G401 (cell line): ENCODE measurements around the gene B3GALT4. TPM values are rescaled to one million over a fixed set of nuclear protein-coding genes. Genes with fewer than 3 reads are reported as not detected.

Source experiments
- DNase-seq: peaks from one replicate; pipeline ENCODE4 v3.0.0-alpha.2; 2015; ENCODE audit warnings: low spot score
- in situ Hi-C: cut with HindIII; loops from 2 replicates; pipeline ENCODE4 v1.10.0; 2016; ENCODE audit warnings: low sequenced_read_pairs, mixed read lengths
- total RNA-seq: library from RNA; depleted of rRNA; stranded (reverse); fragments of >200 nt; shearing (Covaris generic); gene quantifications from 2 replicates; pipeline ENCODE4 v1.2.3, GENCODE V29; 2014

The B3GALT4 gene
- total RNA-seq, 1 experiment from 2014 or later = 0.61 TPM

DNA sequence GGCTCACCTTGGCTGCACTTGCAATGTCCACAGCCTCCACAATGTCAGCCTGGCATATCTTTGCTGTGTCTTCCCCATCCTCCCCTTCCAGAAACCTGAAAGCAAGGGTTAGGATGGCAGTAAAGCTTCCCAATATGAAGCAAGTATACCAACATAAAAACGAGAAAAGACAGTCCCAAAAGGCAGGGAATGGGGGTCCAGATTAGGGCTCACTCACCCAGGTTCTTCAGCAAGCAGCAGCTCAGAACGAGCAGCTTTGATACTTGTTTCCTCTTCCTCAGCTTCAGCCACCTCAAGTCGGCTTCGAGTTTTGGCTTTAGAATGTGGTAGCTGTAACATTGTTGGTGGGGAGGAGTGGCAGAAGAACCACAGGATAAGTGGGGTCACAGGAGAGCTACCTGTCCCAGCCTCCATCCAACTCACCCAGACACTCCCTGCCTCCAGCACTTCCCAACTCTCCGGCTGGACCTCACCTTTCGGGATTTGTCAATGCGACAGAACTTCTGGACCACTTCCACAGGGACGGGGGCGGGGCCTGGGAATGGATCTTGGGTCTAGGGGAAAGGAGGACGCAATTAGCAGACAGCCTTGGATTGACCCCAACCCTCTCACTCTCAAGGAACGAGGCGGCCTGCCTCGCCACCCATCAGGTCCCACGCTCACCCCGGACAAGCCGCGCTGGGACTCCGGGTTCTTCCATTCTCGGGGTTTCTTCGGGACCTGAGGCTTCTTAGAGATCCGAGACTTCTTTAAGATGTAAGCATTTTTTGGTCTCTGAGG is 11.4 kb downstream of the B3GALT4 start:
- no peak for DNase-seq
- in situ Hi-C loops = no loop called here

DNA sequence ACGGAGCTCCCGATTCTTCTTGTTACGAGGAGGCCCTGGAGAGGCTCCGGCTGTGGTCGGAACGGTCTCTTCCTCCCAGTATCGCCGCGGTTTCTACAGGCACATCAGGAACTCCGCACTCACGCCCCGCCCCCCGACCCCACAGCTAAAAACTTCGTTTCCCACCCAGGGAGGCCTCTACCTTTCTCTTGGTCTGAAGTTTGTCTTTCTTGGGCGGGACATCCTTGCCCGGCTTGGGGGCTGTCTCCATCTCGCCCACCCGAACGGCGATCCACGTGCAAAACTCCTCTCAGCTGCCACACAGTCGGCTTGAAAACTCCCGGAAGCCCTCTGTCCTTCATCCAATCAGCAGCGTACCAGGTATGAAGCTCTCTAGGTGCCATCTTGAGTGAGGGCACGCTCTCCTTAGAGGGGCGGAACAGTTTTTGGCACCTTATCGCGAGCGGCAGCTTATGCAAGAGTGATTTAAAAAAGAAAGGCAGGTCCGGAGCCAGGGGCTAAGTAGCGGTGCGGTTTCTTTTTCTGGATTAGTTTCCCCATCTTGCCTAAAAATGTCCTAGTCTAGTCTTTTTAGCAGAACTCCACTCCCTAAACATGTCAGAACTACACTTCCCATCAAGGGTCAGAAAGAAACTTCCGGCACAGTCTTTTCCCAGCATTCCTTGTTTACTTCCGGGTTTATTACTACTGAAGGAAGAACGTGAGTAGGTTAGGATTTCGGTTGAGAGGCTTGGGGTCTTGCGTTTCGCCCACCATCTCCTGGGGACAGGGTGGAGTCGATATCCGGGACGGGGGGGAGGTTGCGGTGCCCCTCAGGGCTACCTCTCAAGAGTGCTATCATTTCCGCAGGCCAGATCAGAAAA is 12.2 kb downstream of the B3GALT4 start, which contains the start of the genes PFDN6 and WDR46:
PFDN6 (plus strand) TSS at position 681 of the 863 bp plus-strand sequence. CDS start 256 bp downstream, outside the sequence.
WDR46 (minus strand) TSS at position 319 of the 863 bp plus-strand sequence; CDS start at position 250, 69 bp downstream.
- in situ Hi-C loops = no loop called here
- peak; percentile 98 for DNase-seq

DNA sequence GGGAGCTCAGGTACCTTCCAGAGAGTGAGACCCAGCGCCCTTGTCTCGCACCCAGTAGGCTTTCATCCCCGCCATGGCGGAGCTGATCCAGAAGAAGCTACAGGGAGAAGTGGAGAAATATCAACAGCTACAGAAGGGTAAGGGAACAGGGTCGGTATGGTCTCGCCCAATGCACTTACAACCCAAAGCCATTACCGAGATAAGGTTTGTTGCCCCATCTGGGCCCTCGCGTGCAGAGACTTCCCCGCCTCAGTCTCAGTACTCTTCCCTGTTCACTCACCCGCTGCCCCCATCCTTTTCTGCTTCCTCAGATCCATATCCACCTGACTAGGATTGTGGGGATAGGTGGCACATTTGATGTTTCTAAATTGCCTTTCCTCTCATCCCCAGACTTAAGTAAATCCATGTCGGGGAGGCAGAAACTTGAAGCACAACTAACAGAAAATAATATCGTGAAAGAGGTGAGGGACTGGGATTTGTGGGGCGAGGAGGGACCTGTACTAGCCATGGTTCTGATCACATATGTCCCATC is 12.9 kb downstream of the B3GALT4 start:
- DNase-seq = no peak
- in situ Hi-C loops = no loop called here

DNA sequence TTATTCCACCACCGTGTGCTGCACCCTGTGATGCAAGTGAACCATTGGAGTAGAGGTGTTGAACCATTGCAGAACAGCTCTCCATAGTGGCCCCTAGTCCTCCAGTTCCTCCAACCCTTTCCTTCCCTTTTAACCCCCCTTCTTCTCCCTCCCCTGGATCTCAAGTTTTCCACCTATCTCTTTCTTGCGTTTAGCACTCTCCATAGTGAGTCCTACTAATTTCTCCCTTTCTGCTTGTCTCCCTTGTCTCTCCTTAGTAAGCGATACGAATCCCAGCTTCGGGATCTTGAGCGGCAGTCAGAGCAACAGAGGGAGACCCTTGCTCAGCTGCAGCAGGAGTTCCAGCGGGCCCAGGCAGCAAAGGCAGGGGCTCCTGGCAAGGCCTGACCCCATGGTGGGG is 13.5 kb downstream of the B3GALT4 start:
- in situ Hi-C loops = no loop called here
- DNase-seq = no peak

DNA sequence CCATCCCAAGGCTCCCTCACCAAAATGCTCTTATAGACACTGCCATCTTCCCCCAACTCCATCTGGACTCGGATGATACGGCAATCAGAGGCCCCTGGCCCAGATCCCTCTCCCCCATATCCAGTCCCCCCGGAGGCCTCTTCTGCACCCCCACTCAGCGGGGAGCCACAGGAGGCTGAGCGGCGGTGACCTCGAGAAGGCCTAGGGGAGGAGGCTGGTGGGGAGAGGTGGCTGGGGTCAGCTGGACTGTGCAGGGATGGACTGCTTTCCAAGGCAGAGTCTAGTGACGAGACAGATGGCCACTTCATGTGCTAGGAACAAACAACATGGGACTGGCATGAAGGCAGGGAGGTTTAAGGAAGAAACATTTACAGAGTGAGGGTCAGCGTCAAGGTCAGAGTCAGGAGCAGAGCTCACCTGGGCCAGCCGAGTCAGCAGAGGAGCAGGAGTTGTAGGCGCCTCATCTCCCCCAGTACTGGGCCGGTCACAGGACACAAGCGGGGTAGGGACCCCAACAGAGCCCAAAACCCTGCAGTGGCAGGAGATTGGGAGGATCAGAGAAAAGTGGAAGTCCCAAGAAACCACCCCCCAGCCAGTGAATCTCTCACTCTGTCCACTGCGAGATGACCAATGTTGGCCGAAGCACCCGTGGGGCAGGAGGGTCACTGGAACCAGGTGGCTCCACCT is 16.2 kb downstream of the B3GALT4 start:
- DNase-seq = no peak
- in situ Hi-C loops = no loop called here

DNA sequence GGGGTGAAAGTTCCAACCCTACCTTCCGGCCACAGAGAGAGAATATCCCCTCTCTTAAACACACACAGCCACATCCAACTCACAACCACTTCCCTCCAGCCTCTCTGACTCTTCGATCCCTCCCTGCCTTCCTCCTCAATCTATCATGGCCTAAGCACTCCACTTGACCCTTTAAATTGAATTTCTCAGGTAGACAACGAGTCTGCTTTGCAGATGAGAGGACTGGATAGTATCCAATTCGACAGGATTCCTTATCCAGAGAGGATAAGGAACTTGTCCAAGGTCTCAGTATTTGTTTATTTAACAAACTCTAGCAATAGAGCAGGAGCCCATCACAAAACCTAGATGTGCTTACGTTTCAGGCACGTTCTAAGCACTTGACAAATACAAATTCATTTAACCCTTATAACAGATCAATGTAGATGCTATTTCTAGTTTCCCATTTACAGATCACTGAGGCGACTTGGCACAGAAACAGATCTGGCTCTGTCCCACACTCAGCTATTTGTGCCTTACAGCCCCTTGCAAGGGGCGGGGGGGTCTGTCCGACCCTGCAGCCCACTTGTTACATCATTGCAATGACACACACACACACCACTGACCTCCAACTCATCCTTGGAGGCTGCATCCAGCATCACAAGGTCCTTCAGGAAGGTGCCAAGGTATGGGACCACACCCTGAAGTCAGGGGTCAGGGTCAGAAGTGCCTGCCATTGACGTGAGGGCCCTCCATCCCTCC is 17.3 kb downstream of the B3GALT4 start:
- no peak for DNase-seq
- in situ Hi-C loops = no loop called here

DNA sequence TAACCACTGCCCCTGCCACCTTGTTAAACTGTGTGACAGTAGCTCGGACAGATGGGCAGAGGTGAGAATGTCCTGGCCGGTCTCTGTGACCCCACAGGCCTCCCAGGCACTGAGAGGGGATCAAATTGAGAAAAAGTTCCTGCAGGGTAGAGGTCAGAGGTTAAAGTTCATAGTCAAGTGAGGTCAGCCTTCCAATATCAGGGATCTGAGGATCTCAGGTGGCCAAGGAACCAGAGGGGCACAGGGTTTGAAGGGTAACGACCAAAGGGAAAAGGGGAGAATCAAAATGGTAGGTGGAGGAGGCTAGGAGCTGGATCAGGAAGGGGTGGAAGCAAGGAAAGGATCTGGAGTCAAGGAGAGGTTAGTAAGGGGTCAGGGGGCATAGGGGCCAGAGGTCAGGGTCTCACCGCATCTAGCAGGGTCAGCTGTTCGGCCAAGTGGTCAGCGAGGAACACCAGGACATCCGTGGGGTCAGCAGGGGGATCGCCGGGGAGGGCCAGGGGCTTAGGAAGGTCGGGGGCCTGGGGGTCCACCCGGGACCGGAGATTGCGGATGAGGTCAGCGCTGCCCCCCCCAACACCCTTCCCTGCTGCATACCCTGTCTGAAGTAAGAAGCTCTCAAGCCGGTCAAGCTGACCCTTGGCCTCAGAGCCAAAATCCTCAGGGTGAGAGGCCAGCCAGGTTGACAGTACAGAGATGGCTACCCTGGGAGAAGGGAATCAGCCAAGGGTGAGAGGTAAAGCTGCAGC is 18.9 kb downstream of the B3GALT4 start:
- DNase-seq = no peak
- in situ Hi-C loops = no loop called here

DNA sequence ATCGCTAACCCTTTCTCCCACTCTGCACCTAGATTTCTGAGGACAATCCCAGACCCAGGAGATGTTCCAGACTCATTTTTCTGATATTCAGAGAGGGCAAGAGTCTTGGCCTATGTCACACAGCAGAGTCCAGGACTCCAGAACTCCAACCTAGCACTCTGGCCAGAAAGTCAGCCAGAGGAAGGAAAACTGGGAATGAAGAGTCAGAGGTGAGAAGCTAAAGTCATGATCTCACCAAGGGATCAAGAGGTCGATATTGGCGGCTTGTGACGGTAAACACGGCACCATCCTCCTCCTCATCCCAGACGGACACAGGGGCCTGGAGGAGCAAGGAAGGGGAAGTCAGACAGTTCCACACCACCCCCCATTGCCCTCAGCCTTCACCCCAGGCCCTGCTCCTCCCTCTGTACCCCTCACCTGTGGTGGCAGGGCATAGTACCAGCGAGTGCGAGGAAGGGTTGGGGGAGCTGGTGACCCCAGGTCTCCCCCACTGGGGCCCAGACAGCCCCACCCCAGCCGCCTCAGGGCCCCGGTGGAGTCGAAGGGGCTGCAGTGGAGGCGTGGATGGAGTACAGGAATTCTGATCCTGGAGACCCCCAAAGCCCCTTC is 20.0 kb downstream of the B3GALT4 start:
- in situ Hi-C loops = no loop called here
- DNase-seq = no peak

DNA sequence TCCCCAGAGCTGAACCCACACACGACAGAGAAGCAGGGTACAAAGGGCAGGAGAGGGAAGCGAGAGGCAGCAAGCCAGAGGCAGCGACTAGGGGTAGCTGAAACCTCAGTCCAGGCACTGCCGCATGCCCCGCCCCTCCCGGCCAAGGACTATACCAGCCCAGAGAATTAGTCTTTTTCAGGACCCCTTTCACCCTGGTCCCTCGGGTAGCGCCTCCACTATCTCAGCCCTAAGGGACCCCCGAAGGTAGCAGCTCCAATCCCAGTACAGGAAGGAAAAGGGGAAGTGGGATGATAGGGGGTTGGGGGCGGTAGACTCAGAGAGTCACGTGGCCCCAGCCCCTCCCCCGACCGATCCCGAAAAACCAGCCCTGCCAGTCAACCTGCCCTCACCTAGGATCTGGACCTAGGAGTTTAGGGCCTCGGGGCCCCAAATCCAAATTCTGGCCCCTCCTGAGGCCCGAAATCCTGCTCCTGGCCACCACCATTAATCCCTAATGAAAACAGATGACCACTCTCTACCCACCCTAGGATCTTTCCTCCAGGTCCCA is 20.6 kb downstream of the B3GALT4 start:
- in situ Hi-C loops = no loop called here

DNA sequence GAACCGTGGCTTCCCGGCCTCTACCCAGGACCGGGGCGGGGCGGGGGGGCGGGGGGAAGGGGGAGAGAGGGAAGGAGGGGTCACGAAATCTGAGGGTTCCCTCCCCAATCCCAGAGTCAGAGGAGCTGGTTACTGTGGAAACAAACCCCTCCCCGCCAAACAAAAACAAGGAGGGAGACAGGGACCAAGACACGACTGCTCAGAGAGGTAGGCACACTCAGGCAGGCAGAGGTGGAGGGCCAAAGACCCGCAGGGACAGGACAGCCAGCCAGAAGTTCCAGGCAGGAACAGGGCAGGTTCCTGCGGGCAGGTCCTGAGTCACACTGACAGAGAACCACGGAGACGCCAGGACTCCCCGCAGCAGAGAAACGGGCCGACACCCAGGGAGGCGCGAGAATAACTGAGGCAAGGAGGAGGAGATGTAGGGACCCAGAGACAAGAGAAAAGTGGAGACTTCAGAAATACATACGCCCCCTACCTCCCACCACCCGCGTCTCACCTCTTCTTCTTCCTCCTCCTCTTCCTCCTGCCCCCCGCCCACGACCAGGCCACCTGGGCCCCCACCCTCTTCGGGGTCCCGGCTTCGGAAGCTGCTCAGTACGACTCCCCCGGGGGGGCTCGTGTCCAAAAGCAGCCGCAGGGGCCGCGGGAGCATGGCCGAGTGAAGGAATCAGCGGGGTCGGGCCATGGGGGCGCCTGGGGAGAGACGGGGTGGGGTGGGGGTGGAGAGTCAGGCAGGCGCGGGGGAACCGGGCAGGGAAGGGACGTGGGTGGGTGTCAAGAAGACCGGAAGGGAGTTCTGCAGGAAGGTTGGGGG is 21.2 kb downstream of the B3GALT4 start:
- DNase-seq = peak; percentile 81

More for the DNA sequence above, 20.6 kb downstream of the B3GALT4 start:
- DNase-seq = peak; percentile 19

DNA sequence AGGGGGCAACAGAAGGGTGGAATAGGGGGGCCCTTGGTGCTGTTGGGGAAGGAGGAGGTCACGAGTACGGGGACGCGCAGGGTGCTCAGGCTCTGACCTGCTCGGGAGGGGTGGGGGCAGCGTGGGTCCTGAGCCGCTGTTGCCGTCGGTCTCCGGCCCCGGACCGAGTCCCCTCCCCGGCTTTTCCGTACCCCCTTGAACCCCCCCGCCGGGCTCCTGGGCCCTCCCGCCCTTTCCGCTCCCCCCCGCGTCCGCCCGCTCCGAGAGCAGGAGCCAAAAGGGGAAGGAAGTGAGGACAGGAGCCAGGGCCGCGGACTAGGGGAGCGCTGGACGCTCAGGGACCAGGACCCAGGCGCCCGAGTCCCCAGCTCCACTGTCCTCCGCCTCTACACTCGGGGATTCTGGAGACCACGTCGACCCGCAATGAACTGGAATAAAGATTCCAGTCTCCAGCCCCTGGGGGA is 21.9 kb downstream of the B3GALT4 start, which contains the start of gene RGL2:
RGL2 (minus strand) TSS at position 170 of the 464 bp plus-strand sequence. CDS start 332 bp downstream, outside the sequence.
- peak; percentile 64 for DNase-seq
- in situ Hi-C loops = no loop called here

More for the DNA sequence above, 21.2 kb downstream of the B3GALT4 start:
- in situ Hi-C loops = no loop called here

DNA sequence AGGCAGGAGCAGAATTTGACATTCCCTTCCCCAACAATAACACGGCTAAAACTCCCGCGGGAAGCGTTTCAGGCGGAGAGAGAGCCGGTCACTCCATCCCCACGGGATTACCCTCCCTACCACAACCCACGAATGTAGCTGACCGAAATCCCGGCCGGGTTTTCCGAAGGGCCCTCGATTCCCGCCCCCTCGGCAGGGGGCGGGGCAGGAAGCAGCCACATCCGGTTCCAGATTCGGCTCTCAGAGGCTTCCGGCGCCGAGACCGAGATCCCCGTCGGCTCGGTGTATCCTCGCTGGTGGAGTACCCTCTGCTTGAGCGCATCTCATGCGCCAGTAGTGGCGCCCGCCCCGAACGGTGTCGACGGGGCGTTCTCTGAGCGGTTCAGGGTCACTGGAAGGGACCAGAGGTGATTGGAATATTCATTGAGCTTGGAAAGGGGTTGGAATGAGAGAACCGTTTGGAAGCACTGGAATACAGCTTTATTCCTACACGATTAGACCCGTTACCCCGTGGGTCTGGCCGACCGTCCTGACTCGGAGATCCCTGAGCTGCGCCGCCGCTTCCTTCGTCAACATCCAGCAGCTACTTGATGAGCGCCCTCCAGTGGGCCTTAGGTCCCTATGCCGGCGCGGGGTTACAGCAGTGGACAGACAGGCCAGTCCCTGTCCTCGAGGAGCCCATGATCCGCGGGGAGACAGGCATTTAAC is 22.5 kb downstream of the B3GALT4 start:
- DNase-seq = peak; percentile 92
- in situ Hi-C loops = no loop called here

DNA sequence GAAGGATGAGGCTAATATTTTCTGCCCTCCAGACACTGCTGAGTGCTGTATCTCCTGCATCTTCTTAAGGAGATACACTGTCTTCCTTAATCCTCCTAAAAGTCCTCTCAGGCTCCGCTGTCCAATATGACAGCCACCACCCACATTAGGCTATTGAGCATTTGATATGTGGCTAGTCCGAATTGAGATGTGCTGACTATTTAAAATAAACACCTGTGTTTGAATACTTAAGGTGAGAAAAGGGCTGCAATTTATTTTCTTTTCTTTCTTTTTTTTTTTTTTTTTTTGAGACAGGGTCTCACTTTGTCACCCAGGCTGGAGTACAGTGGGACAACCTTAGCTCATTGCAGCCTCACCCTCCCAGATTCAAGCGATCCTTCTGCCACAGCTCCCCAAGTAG is 25.0 kb downstream of the B3GALT4 start:
- in situ Hi-C loops = no loop called here
- no peak for DNase-seq

DNA sequence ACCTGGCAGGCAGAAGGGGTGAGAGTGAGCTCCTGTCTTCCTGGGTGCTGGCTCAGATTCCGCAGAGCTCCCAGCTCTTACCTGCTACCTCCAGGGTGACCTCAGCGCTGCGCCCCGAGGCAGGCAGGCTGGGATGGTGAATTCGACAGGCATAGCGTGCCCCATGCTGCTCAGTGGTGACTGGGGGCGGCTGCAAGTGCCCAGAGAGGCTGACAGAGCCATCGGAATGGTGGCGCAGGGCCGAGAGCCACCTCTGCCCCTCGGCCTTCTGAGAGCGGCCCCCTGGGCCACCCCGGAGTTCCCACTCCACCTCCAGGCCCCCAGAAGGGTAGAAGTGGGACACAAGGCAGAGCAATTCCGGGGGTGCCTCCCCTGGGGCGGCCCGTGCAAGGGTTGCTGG is 27.3 kb downstream of the B3GALT4 start:
- DNase-seq = no peak
- in situ Hi-C loops = no loop called here

DNA sequence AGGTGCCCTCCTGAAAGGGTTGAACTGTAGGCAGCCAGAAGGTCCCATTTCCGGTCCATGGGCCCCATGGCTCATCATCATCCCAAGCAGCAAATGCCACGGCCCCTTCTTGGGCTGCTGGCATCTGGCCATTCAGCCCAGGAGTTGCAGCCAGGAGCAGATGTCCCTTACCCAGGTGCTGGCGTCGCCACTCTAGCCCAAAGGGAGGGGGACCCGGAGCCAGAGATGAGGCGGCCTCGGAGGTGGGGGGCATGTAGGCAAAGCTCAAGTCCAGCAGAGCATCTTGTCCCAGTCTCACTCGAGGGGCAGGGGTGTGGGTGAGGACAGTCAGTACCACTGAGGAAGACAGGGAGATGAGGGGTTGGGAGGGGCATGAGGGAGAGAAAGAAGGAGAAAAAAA is 28.1 kb downstream of the B3GALT4 start:
- DNase-seq = peak; percentile 29
- in situ Hi-C loops = no loop called here

DNA sequence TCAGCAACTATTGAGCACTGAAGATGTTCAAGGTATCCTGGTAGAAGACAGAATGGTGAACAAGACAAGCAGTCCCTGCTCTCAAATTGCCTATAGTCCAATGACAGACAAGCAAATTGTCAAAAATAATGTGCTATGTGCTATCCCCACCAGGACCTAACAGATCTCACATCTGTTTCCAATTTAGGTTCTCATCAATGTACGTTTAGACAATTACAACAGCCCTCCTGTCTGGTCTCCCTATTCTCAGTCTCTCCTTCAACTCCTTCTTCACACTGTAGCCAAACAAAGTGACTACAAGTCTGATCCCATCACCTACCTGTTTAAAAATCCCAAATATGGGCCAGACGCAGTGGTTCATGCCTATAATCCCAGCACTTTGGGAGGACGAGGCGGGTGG is 29.4 kb downstream of the B3GALT4 start:
- in situ Hi-C loops = no loop called here
- DNase-seq = no peak
